GM23248 (cell line): ENCODE results near the gene CPLX1.

ENCODE experiments used
- EZH2 ChIP-seq: fragments of 200-600 bp; sonication (generic); IDR thresholded peaks from 2 replicates; pipeline ENCODE4 v1.6.1; 2018; ENCODE audit warnings: antibody characterized with exemption, mild to moderate bottlenecking; ENCODE audit not compliant: insufficient read depth, poor library complexity, severe bottlenecking
- EZH2phosphoT487 ChIP-seq: fragments of 200-600 bp; sonication (generic); IDR thresholded peaks from 2 replicates; pipeline ENCODE4 v1.6.1; 2018; ENCODE audit warnings: antibody characterized with exemption, moderate library complexity, mild to moderate bottlenecking, low read depth; ENCODE audit not compliant: insufficient read depth

DNA sequence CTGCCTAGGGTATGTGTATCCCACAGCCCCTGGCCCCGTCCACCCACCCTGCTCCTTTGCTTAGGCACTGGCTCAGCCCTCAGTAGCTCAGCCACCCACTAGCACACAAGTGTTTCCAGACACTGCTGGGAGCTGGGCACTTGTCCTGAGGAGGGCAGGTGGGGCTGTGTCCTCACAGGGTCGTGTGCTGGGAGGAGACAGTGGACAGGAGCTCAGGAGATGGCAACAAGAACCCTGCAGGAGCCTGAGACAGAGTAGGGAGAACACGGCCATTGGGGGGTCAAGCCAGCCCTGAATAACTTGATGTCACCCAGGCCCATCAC, 5.5 kb upstream of the CPLX1 start:
- TF ChIP-seq EZH2 (no peak), EZH2phosphoT487 (no peak)
